Measurements from ENCODE around the gene PIAS1.
A peak's percentile ranks its signal among the peaks of the same experiment; 100 is the strongest.

Gene PIAS1

DNA sequence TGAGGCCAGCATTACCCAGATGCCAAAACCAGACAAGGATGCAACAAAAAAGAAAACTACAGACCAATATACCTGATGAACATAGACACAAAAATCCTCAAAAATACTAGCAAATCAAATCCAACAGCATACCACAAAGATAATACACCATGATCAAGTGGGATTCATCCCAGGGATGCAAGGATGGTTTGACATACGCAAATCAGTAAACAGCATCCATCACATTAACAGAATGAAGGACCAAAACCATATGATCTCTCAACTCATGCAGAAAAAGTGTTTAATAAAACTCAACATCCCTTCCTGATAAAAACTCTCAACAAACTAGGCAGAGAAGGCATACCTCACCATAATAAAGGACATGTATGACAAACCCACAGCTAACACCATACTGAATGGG is 14.0 kb upstream of the PIAS1 start:
- Histone ChIP-seq H3K9me3 (ENCODE audit: low read length) (no peaks in the 10 kb centered on the region), H3K4me1 (ENCODE audit: insufficient read depth, low read length) (no peaks in the 10 kb centered on the region)

DNA sequence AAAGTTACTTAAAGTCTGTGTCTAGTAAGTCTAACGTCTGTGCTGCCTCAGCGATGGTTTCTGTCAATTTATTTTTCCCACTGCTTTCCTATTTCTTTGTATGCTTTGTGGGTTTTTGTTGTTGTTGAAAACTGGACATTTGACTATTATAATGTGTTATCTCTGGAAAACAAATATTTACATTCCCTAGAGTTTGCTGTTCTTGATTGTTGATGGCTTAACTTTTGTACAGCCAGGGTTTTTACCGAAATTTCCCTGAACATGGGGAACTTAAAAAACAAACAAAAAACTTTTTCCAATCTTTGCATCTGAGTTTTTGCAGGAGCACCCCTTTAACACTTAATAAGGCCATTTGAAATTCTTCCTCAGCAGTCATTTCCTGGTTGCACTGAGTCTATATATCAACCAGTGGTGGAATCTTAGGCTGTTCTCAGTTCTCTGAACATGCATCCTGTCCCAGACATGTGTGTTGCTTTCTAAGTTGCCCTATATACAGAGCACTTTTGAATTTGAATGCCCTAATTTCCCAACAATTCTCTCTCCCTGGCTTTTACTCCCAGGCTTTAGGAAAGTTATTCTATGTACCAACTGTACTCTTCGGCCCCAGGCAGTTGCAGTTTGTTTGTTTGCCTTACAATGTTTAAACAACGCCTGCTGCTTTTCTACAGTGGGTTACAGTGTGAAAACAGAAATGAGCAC is 11.8 kb upstream of the PIAS1 start:
- no peaks in the 10 kb centered on the region for H3K9me3 ChIP-seq (ENCODE audit: low read length)
- no peak overlapping the region for H3K9ac ChIP-seq (ENCODE audit: low read length)
- no peak overlapping the region for H3K27ac ChIP-seq (ENCODE audit: low read depth, low read length)

More for the DNA sequence above, 14.0 kb upstream of the PIAS1 start:
- no peaks in the 10 kb centered on the region for H3K27me3 ChIP-seq (ENCODE audit: control insufficient read depth in 1 of 2, insufficient read depth in 2 of 2, low read length in 2 of 2)
- H3K4me3 ChIP-seq (ENCODE audit: low read depth in 1 of 2, low read length in 2 of 2): no peak overlapping the region
- no peak overlapping the region for H3K9ac ChIP-seq (ENCODE audit: low read length)
- H3K36me3 ChIP-seq (ENCODE audit: insufficient read depth, low read length): no peaks in the 10 kb centered on the region
- no peak overlapping the region for H3K27ac ChIP-seq (ENCODE audit: low read depth, low read length)

DNA sequence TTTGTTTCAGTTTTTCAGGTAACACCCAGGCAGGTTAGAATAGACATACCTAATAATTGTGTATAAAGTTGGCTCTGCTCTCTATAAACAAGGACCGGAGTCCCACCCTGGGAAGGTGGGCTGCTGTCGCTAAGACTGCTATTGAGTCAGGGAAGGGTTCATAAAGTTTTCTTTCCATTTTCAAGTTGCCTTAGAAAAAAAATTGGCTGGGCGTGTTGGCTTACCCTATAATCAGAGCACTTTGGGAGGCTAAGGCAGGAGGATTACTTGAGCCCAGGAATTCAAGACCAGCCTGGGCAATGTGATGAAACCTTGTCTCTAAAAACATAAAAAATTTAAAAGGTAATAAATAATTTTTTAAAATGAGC is 11.3 kb upstream of the PIAS1 start:
- H3K27me3 ChIP-seq (ENCODE audit: control insufficient read depth in 1 of 2, insufficient read depth in 2 of 2, low read length in 2 of 2): no peaks in the 10 kb centered on the region
- H3K9me3 ChIP-seq (ENCODE audit: low read length): no peaks in the 10 kb centered on the region
- H3K9ac ChIP-seq (ENCODE audit: low read length): no peak overlapping the region
- H3K4me1 ChIP-seq (ENCODE audit: insufficient read depth, low read length): no peaks in the 10 kb centered on the region
- H3K36me3 ChIP-seq (ENCODE audit: insufficient read depth, low read length): no peaks in the 10 kb centered on the region
- H3K4me3 ChIP-seq (ENCODE audit: low read depth in 1 of 2, low read length in 2 of 2): no peak overlapping the region
- H3K27ac ChIP-seq (ENCODE audit: low read depth, low read length): no peak overlapping the region

More for the DNA sequence above, 11.8 kb upstream of the PIAS1 start:
- H3K36me3 ChIP-seq (ENCODE audit: insufficient read depth, low read length): no peaks in the 10 kb centered on the region
- H3K4me3 ChIP-seq (ENCODE audit: low read depth in 1 of 2, low read length in 2 of 2): no peak overlapping the region
- H3K4me1 ChIP-seq (ENCODE audit: insufficient read depth, low read length): no peaks in the 10 kb centered on the region
- no peaks in the 10 kb centered on the region for H3K27me3 ChIP-seq (ENCODE audit: control insufficient read depth in 1 of 2, insufficient read depth in 2 of 2, low read length in 2 of 2)

DNA sequence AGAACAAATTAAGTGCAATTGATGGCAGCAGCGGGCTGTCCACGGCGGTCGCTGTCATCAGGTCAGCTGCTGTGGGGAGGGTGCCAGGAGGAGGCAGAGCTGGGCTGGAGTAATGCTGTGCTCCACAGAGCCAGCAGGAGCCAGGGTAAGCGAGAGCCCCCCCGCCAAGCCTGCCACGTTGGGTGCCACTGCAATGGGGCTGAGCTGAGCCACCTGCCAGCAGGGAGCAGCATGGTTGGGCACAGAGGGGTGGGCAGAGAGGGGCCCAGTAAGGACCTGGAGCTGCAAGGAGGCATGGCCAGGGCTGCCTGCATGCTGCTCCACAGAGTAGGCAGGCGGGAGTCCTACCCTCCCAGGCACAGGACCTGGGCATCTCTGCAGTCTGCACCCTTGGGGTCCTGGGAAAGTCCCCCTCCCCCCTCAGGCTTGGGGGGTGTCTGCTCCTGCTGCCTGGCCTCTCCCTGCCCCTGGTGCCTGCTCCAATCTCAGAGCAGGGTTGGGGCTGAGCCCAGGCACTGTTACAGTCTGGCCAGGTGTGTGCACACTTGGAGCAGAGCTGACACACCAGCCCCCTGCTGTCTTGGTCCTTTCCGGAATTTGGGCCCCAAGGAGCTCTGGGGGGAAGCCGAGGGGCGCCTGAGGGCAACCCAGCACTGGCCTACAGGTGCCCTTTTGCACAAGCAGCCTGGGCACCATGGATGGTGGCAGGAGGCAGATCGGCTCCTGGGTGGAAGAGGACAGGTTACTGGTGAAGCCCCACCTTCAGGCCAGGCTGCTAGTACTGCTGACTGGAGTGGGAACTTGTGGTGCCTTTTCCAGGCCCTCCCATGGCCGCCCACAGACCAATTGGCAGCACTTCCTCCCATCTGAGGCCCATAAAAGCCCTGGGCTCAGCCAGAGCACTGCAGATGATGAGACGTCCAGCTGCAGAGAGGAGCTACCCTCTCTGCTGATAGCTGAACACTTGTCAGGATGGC is 8.5 kb upstream of the PIAS1 start:
- Histone ChIP-seq H3K27ac (ENCODE audit: low read depth, low read length) (no peak overlapping the region), H3K4me1 (ENCODE audit: insufficient read depth, low read length) (no peaks in the 10 kb centered on the region), H3K9ac (ENCODE audit: low read length) (no peak overlapping the region), H3K4me3 (ENCODE audit: low read depth in 1 of 2, low read length in 2 of 2) (no peak overlapping the region), H3K36me3 (ENCODE audit: insufficient read depth, low read length) (no peaks in the 10 kb centered on the region), H3K9me3 (ENCODE audit: low read length) (no peaks in the 10 kb centered on the region), H3K27me3 (ENCODE audit: control insufficient read depth in 1 of 2, insufficient read depth in 2 of 2, low read length in 2 of 2) (no peaks in the 10 kb centered on the region)

DNA sequence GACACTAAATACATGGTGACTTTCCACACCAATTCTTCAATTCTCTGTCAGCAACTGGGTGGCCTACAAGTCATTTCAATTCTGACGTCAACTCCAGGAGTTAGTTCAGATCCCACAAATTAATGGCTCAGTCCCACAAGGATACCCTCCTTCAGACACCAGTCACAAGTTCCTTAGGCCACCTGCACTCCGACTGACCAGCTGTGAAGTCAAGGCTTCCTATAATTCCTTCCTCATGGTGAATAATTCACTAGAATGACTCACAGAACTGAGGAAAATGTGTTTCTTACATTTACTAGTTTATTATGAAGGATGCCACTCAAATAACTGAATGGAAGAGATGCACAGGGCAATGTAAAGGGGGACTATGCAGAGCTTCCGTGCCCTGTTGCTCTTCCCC is 6.3 kb upstream of the PIAS1 start:
- Histone ChIP-seq H3K4me1 (ENCODE audit: insufficient read depth, low read length) (no peaks in the 10 kb centered on the region), H3K36me3 (ENCODE audit: insufficient read depth, low read length) (no peaks in the 10 kb centered on the region), H3K27ac (ENCODE audit: low read depth, low read length) (no peak overlapping the region), H3K27me3 (ENCODE audit: control insufficient read depth in 1 of 2, insufficient read depth in 2 of 2, low read length in 2 of 2) (no peaks in the 10 kb centered on the region), H3K9me3 (ENCODE audit: low read length) (no peaks in the 10 kb centered on the region), H3K9ac (ENCODE audit: low read length) (no peak overlapping the region), H3K4me3 (ENCODE audit: low read depth in 1 of 2, low read length in 2 of 2) (no peak overlapping the region)

DNA sequence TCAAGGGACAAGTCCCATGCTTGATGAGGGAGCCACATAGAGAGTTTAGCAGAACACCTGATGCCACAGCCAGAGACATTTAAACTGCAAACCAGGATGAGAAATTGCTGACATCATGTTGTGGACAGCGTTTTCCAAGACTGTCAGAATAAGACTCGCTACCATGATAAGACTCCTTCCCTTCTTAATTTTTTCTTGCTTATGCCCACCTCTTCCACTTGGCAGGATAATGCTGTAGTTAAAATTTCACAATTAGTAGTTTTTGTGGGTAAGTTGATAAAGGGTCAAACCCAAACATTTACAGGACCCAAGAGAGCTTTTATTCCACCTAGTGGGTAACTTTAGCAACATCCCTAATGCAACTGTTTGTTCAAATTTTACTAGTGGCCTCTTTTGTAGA is 3.0 kb upstream of the PIAS1 start:
- no peaks in the 10 kb centered on the region for H3K36me3 ChIP-seq (ENCODE audit: insufficient read depth, low read length)
- no peaks in the 10 kb centered on the region for H3K27me3 ChIP-seq (ENCODE audit: control insufficient read depth in 1 of 2, insufficient read depth in 2 of 2, low read length in 2 of 2)
- no peak overlapping the region for H3K27ac ChIP-seq (ENCODE audit: low read depth, low read length)
- H3K4me1 ChIP-seq (ENCODE audit: insufficient read depth, low read length): peaks cover 8% of the 10 kb centered on the region
- H3K9me3 ChIP-seq (ENCODE audit: low read length): no peaks in the 10 kb centered on the region
- H3K4me3 ChIP-seq (ENCODE audit: low read depth in 1 of 2, low read length in 2 of 2): no peak overlapping the region
- no peak overlapping the region for H3K9ac ChIP-seq (ENCODE audit: low read length)

DNA sequence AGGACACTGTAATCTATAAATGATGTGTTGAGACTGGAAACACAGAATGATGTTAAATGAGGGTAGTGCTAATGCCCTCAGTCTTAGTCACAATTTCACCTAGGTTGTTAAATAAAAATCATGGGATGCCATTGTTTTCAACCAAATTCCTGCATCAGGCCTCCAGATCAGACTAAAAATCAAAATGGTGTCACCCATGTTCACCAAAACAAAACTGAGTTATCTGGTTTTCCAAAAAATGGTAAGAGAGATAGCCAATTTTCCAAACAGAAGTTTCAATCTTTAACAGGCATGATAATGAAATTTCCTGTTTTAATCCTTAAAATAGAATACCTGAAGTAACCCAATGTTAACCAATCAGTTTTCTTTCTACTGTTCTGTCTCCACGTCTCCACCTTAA is 2.2 kb upstream of the PIAS1 start:
- Histone ChIP-seq H3K9ac (ENCODE audit: low read length) (no peak overlapping the region), H3K9me3 (ENCODE audit: low read length) (no peaks in the 10 kb centered on the region), H3K4me1 (ENCODE audit: insufficient read depth, low read length) (peaks cover 16% of the 10 kb centered on the region), H3K36me3 (ENCODE audit: insufficient read depth, low read length) (no peaks in the 10 kb centered on the region), H3K4me3 (ENCODE audit: low read depth in 1 of 2, low read length in 2 of 2) (no peak overlapping the region), H3K27ac (ENCODE audit: low read depth, low read length) (no peak overlapping the region), H3K27me3 (ENCODE audit: control insufficient read depth in 1 of 2, insufficient read depth in 2 of 2, low read length in 2 of 2) (no peaks in the 10 kb centered on the region)

DNA sequence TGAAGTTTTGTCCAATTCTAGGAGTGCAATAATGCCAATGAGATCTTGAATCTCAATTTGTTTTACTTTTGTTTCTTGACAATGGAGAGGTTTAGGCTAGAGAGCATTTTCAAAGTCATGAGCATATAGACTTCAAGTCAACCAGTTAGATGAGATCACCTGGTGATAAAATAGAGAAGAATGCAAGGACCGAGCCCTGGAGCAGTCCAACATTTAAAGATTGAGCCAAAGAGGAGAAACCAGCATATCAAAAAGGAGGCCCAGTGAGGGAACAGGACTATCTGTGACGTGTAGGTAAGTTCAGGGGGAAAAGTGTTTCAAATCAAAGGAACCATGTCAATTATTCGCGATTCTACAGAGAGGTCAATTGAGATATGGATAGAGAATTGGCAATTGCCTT is 1.7 kb upstream of the PIAS1 start:
- Histone ChIP-seq H3K4me1 (ENCODE audit: insufficient read depth, low read length) (peaks cover 21% of the 10 kb centered on the region), H3K9ac (ENCODE audit: low read length) (no peak overlapping the region), H3K9me3 (ENCODE audit: low read length) (no peaks in the 10 kb centered on the region), H3K27me3 (ENCODE audit: control insufficient read depth in 1 of 2, insufficient read depth in 2 of 2, low read length in 2 of 2) (no peaks in the 10 kb centered on the region), H3K4me3 (ENCODE audit: low read depth in 1 of 2, low read length in 2 of 2) (no peak overlapping the region), H3K27ac (ENCODE audit: low read depth, low read length) (no peak overlapping the region), H3K36me3 (ENCODE audit: insufficient read depth, low read length) (no peaks in the 10 kb centered on the region)

DNA sequence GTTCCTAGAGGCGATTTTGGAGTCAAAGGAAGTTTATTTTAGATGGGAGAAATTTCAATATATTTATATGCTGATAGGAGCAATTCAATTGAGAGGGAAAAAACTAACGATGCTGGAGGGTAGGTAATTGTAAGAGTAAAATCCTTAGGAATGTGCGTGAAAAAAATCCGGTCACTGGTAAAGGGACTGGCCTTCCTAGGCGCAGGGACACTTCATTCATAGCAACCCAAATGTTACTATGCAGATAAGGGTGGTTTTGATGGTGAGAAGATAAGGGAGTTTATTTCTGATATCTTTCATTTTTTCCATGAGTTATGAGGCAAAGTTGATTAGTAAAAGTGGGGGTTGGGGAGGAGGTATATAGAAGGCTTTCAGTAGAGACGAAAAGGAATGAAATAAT is 1.1 kb upstream of the PIAS1 start:
- peaks cover 27% of the 10 kb centered on the region for H3K4me1 ChIP-seq (ENCODE audit: insufficient read depth, low read length)
- H3K36me3 ChIP-seq (ENCODE audit: insufficient read depth, low read length): no peaks in the 10 kb centered on the region
- no peak overlapping the region for H3K27ac ChIP-seq (ENCODE audit: low read depth, low read length)
- H3K27me3 ChIP-seq (ENCODE audit: control insufficient read depth in 1 of 2, insufficient read depth in 2 of 2, low read length in 2 of 2): no peaks in the 10 kb centered on the region
- H3K4me3 ChIP-seq (ENCODE audit: low read depth in 1 of 2, low read length in 2 of 2): no peak overlapping the region
- no peaks in the 10 kb centered on the region for H3K9me3 ChIP-seq (ENCODE audit: low read length)
- no peak overlapping the region for H3K9ac ChIP-seq (ENCODE audit: low read length)

DNA sequence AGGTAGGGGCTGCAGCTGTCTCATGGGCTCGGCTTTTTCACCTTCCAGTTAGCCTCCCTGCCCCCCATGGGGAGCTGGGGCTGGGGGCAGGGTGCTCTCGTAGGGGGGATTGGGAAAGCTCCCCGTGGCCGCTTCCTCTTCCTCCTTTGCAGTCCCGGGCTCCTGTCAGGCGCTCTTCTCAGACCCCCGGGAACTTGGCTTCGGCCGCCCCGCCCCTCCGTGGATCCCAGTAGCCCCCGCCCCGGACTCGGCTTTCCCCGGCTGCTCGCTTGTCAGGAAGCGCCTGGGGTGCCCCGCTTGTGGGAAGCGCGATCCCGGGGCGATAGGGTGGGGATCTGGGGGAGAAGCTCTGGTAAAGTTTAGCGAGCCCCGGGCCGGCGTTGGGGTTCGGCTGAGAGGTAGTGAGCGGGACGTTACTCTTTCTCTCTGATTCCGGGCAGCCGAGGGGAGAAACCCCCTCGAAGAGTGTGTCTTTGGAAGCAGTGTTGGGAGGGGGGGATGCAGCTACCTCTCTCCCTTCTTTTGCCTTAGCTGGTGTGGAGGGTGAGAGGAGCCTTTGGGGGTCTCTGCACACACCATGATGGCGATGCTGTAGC is 611 bp downstream of the PIAS1 start:
- H3K27me3 ChIP-seq (ENCODE audit: control insufficient read depth in 1 of 2, insufficient read depth in 2 of 2, low read length in 2 of 2): no peaks in the 10 kb centered on the region
- H3K36me3 ChIP-seq (ENCODE audit: insufficient read depth, low read length): no peaks in the 10 kb centered on the region
- H3K4me1 ChIP-seq (ENCODE audit: insufficient read depth, low read length): peaks cover 27% of the 10 kb centered on the region
- H3K27ac ChIP-seq (ENCODE audit: low read depth, low read length): peak overlapping the region; percentile 95
- H3K9me3 ChIP-seq (ENCODE audit: low read length): no peaks in the 10 kb centered on the region
- H3K9ac ChIP-seq (ENCODE audit: low read length): peak overlapping the region; percentile 86
- peak overlapping the region; percentile 91 to 94 for H3K4me3 ChIP-seq (ENCODE audit: low read depth in 1 of 2, low read length in 2 of 2)

DNA sequence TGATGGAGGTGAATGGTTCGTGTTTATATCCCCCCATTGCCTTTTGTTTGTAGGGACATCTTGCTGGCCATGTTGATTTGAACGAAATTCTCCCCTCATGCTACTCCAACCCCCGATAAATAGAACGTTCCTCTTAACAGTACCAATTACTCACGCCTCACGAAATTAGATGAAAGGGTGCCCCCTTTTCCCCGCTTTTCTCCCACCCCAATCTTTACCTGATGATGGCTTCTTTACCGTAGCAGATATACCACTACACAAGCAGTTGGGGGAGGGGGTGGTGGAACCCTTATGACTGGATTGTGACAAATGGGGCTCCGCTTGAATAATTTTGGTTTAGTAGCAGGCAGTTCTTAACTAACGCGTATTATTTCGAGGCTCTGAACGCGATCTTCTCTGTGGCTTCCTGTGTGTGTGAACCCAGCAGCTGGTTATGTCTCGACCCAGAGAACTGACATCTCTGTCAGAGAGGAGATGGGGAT is 1.1 kb downstream of the PIAS1 start:
- no peaks in the 10 kb centered on the region for H3K9me3 ChIP-seq (ENCODE audit: low read length)
- H3K27ac ChIP-seq (ENCODE audit: low read depth, low read length): peak overlapping the region; percentile 95
- H3K27me3 ChIP-seq (ENCODE audit: control insufficient read depth in 1 of 2, insufficient read depth in 2 of 2, low read length in 2 of 2): no peaks in the 10 kb centered on the region

More for the DNA sequence above, 1.1 kb downstream of the PIAS1 start:
- H3K9ac ChIP-seq (ENCODE audit: low read length): peak overlapping the region; percentile 86
- peaks cover 27% of the 10 kb centered on the region for H3K4me1 ChIP-seq (ENCODE audit: insufficient read depth, low read length)
- H3K36me3 ChIP-seq (ENCODE audit: insufficient read depth, low read length): no peaks in the 10 kb centered on the region
- peak overlapping the region; percentile 91 to 94 for H3K4me3 ChIP-seq (ENCODE audit: low read depth in 1 of 2, low read length in 2 of 2)

All from muscle layer of colon (tissue), 2 donors.